ENCODE measurements around the gene STIMATE. TPM values are rescaled to one million over a fixed set of nuclear protein-coding genes. Genes with fewer than 3 reads are reported as not detected.

The STIMATE gene
- total and polyA plus RNA-seq, 2 of the 4 experiments (the other 2 are of a cell fraction), result 10.6 to 17.8 TPM

- intact Hi-C loops (cut with micrococcal nuclease) (no loop called here), dilution Hi-C loops (cut with HindIII; ENCODE audit: low sequenced_read_pairs, unreplicated experiment) (no loop called here), in situ Hi-C loops (cut with MboI; ENCODE audit: low sequenced_read_pairs) (no loop called here)
- H3K23ac ChIP-seq (ENCODE audit: low read depth, low read length), result peak overlapping the region; percentile 70; the same call in 1 of the 2 replicates
- no peak overlapping the region for H2BK20ac ChIP-seq (ENCODE audit: low read depth, low read length)
- H2AK5ac ChIP-seq (ENCODE audit: low read depth, low read length), result peak overlapping the region; percentile 13; the same call in 1 of the 2 replicates
- no peak overlapping the region for H2BK5ac ChIP-seq (ENCODE audit: low read depth, low read length, poor library complexity, severe bottlenecking)
- H2BK15ac ChIP-seq (ENCODE audit: low read depth, low read length), result no peak overlapping the region
- peak overlapping the region in 1 of 2 experiments; percentile 59; a peak in 2 of 4 replicates for H4K8ac ChIP-seq (ENCODE audit: low read depth in 2 of 2, low read length in 2 of 2)
- H3K27me3 ChIP-seq (ENCODE audit: control insufficient read depth, insufficient read depth, low read length), result no peaks in the 10 kb centered on the region
- 0 out of 2 replicates have a peak, but pooled peaks cover 3% of the 10 kb centered on the region for H4K20me1 ChIP-seq (ENCODE audit: insufficient read depth, low read length)
- TF ChIP-seq RCOR1 (IDR thresholded peaks at IDR 0.05; ENCODE audit: insufficient replicate concordance, low read length) (no peak), CEBPB (IDR thresholded peaks at IDR 0.05; ENCODE audit: low read depth, low read length) (no peak), POLR2A (IDR thresholded peaks at IDR 0.05; ENCODE audit: low read depth, low read length) (no peak), BHLHE40 (IDR thresholded peaks at IDR 0.05; ENCODE audit: low read depth, low read length) (no peak), NFE2L2 (IDR thresholded peaks at IDR 0.05; ENCODE audit: low read depth, low read length) (no peak), MAFK (IDR thresholded peaks at IDR 0.05; ENCODE audit: low read depth, low read length) (no peak), CTCF (conservative IDR thresholded peaks at IDR 0.05; ENCODE audit: low read depth, low read length) (no peak), MAZ (IDR thresholded peaks at IDR 0.05; ENCODE audit: borderline replicate concordance, low read depth, low read length) (no peak), CHD1 (IDR thresholded peaks at IDR 0.05; ENCODE audit: low read depth, low read length) (no peak), ELK1 (IDR thresholded peaks at IDR 0.05; ENCODE audit: borderline replicate concordance, low read depth, low read length) (no peak)
- H3K4me2 ChIP-seq (ENCODE audit: low read depth, low read length), result peak overlapping the region; percentile 90
- no peak overlapping the region for H3K18ac ChIP-seq (ENCODE audit: low read depth, low read length)
- H3K9ac ChIP-seq (ENCODE audit: low read depth, low read length), result peak overlapping the region; percentile 76
- H3K9me3 ChIP-seq (ENCODE audit: control insufficient read depth, insufficient read depth, low read length), result no peaks in the 10 kb centered on the region
- no peaks in the 10 kb centered on the region for H3K36me3 ChIP-seq (ENCODE audit: control insufficient read depth, insufficient read depth, low read length)
- no peak overlapping the region for H2BK120ac ChIP-seq (ENCODE audit: low read depth, low read length)
- H3K4me1 ChIP-seq (ENCODE audit: control insufficient read depth, insufficient read depth, low read length), result peaks cover 10% of the 10 kb centered on the region
- peak overlapping the region; percentile 11; the same call in 1 of the 2 replicates for H3K4ac ChIP-seq (ENCODE audit: low read depth, low read length)
- peaks cover 15 to 45% of the 10 kb centered on the region in 2 experiments for H3K79me1 ChIP-seq (ENCODE audit: low read depth in 1 of 2, low read length in 2 of 2)
- H2AFZ ChIP-seq (replicated peaks; ENCODE audit: low read length, poor library complexity), result peak overlapping the region; percentile 90
- H3K9me1 ChIP-seq (ENCODE audit: insufficient read depth, low read length), result peaks cover 14% of the 10 kb centered on the region; the same call in 1 of the 2 replicates
- WGBS, 2 experiments (ENCODE audit: extremely low coverage in 2 of 2, insufficient read length in 1 of 2), result 7% methylated on average over 9 of the region's 9 CpGs; no CpG with 5 or more reads in 1 of the 2 experiments
- no peak overlapping the region for H4K5ac ChIP-seq (ENCODE audit: low read depth, low read length)
- peak overlapping the region; percentile 70 for H3K14ac ChIP-seq (replicated peaks; ENCODE audit: low read depth, low read length)
- H3K27ac ChIP-seq (ENCODE audit: insufficient read depth, low read length), result no peak overlapping the region; the same call in 1 of the 2 replicates
- BruUV-seq (replicated peaks), result no TSS peak
- H2AK9ac ChIP-seq (replicated peaks; ENCODE audit: low read depth, low read length, poor library complexity), result peak overlapping the region; percentile 10
- DNase-seq, result no peak
- H3K4me3 ChIP-seq (ENCODE audit: insufficient read depth, low read depth, low read length), result peak overlapping the region; percentile 65
- H3K56ac ChIP-seq (ENCODE audit: extremely low read depth, insufficient read depth, low read length), result no peak overlapping the region
- ChIA-PET POLR2A (ENCODE audit: unreplicated experiment) (interaction anchor here (0.7 kb wide), 1 partner anchor 58 kb away, joined by 4 read pairs; no protein-coding TSS in a partner anchor), CTCF (interaction anchor here (1.5 kb wide), 1 partner anchor 11 kb away, joined by 4 read pairs; no protein-coding TSS in a partner anchor)
- no peak for ATAC-seq (ENCODE audit: low read depth)
- no peak overlapping the region for H4K91ac ChIP-seq (ENCODE audit: insufficient read depth, low read depth, low read length)
Measured at GRCh38 chr3:52896613-52897012, 735 bp downstream of the STIMATE start.

All from IMR-90 (cell line).